Pancreas (tissue), 10 donors: ENCODE measurements around the gene RBSN. TPM values are rescaled to one million over a fixed set of nuclear protein-coding genes. Genes with fewer than 3 reads are reported as not detected.

Source experiments
- ATAC-seq, 4 donors: fragments of 200-7000 bp; cut with Tn5 transposase; one replicate each; pipeline versions ENCODE4 v1.8.0 to v1.9.1; 2020; ENCODE audit warnings: mild to moderate bottlenecking in 4 of 4, moderate library complexity in 4 of 4
- DNase-seq, 6 donors: peaks; one replicate each; pipeline ENCODE4 v3.0.0-alpha.2; 2020
- FAIRE-seq: peaks from 2 replicates; lab custom pipeline; 2012; peaks lifted over from hg19 to GRCh38; lab: Jason Lieb, UNC
- H3K27ac ChIP-seq, 4 donors: fragments of 200-600 bp; sonication (generic); 1 replicate in 3 of 4; 2 replicates in 1 of 4; pipeline versions ENCODE4 v1.5.0 to v1.8.0; 2020
- H3K27me3 ChIP-seq, 4 donors: fragments of 200-600 bp; one replicate each; pipeline ENCODE4 v1.8.0; 2021
- H3K36me3 ChIP-seq, 3 donors: fragments of 200-600 bp; sonication (generic) in 1 of 3; one replicate each; pipeline versions ENCODE4 v1.5.0 to v1.8.0; 2020 to 2021
- H3K4me1 ChIP-seq, 3 donors: fragments of 200-600 bp; one replicate each; pipeline ENCODE4 v1.8.0; 2021
- H3K4me3 ChIP-seq, 4 donors: fragments of 200-600 bp; sonication (generic) in 2 of 4; one replicate each; pipeline versions ENCODE4 v1.5.0 to v1.8.0; 2020 to 2021
- H3K9me3 ChIP-seq, 4 donors: fragments of 200-600 bp; one replicate each; pipeline ENCODE4 v1.8.0; 2021
- WGBS, 2 donors: extraction: QIAGEN DNeasy Blood & Tissue Kit; methylation state at CpG; one replicate each; pipeline ENCODE4 v1.1.7; 2013; 5-methylcytosine and 5-hydroxymethylcytosine counted together
- intact Hi-C, 3 donors: fragments of 100-400 bp; cut with DNase I; formaldehyde crosslinking; loops; one replicate each; pipeline versions ENCODE4 v1.11.1 to v1.14.2; 2022
- polyA plus RNA-seq, 2 donors: library from polyadenylated mRNA; stranded (reverse); fragments of 200-250 nt; gene quantifications; one replicate each; pipeline ENCODE4 v1.2.3, GENCODE V29; 2013
- total RNA-seq, 6 donors: library from RNA; stranded (reverse); fragmentation: NEBNext Ultra II Directional in 4 of 6; extraction: Animal tissue kit (Norgen Biotek cat#: 25700) in 4 of 6; gene quantifications; one replicate each; pipeline versions ENCODE4 v1.2.1 to v1.2.4, GENCODE V29; 2021 to 2023
- TF ChIP-seq, protein P1 (sequence below), 4 donors: fragments of 200-600 bp; sonication (generic) in 3 of 4; IDR thresholded peaks; one replicate each; pipeline versions ENCODE4 v1.5.0 to v1.8.0; 2021; ENCODE audit warnings: antibody characterized with exemption in 4 of 4
- donor health status: healthy with polysubstance abuse.
- donor health status: DM: no; HTN: no; CAD: no; lungs with moderate emphysema.
- donor health status: DM: no; HTN: no; CAD: no.
- donor health status: control.
- donor health status: control.
- donor health status: Bipolar disorder and iron deficiency.
- donor health status: DM: yes; HTN: yes; CAD: no.
- donor health status: DM: no; HTN: no; CAD: no.
- donor health status: DM: no; HTN: no; CAD: no.
- donor health status: DM: yes; HTN: yes; CAD: no.

Gene RBSN
- total and polyA plus RNA-seq, 8 donors: 5.7 to 10.9 (median 8.5) TPM

DNA sequence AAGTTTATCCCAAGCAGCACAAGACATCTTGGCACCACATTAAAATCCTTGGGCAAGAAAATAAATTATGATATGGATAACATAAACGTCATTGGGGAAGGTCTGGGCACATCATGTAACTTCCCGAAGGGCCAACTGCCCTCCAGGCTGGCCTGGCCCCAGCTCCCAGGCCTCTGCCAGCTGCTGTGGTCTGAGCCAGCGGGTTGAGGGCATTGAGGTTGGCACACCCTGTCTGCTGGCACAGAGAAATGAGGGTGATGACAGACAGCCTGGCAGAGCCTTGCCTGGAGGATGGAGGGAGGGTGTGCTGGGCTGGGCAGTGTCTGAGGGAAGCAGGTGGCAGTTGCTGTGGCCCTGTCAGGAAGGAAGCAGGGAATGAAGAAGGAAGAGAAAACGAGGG, 3.3 kb upstream of the RBSN start:
- Histone ChIP-seq H3K36me3 (no peaks in the 10 kb centered on the region), H3K4me3 (no peak overlapping the region), H3K9me3 (no peaks in the 10 kb centered on the region), H3K27ac (peak overlapping the region in 1 of 4 donors; percentile 37), H3K4me1 (peaks cover 0 to 13% (median 3%) of the 10 kb centered on the region in 3 donors), H3K27me3 (no peaks in the 10 kb centered on the region)
- FAIRE-seq: no peak
- TF ChIP-seq, protein P1, sequence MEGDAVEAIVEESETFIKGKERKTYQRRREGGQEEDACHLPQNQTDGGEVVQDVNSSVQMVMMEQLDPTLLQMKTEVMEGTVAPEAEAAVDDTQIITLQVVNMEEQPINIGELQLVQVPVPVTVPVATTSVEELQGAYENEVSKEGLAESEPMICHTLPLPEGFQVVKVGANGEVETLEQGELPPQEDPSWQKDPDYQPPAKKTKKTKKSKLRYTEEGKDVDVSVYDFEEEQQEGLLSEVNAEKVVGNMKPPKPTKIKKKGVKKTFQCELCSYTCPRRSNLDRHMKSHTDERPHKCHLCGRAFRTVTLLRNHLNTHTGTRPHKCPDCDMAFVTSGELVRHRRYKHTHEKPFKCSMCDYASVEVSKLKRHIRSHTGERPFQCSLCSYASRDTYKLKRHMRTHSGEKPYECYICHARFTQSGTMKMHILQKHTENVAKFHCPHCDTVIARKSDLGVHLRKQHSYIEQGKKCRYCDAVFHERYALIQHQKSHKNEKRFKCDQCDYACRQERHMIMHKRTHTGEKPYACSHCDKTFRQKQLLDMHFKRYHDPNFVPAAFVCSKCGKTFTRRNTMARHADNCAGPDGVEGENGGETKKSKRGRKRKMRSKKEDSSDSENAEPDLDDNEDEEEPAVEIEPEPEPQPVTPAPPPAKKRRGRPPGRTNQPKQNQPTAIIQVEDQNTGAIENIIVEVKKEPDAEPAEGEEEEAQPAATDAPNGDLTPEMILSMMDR (IDR thresholded peaks at IDR 0.05): no peak
- intact Hi-C loops: no loop called here
- peak; percentile 50 to 87 (median 73) for DNase-seq
- ATAC-seq: peak; percentile 40 to 68 (median 52)
- 18 to 21% methylated on average over 4 of the region's 4 CpGs for WGBS, 2 donors

GRCh38 chr3:15099364-15100098, 583 bp upstream of the RBSN start:
- intact Hi-C loops: no loop called here
- 10 to 14% methylated on average over 19 of the region's 19 CpGs for WGBS, 2 donors
- no peak for FAIRE-seq

GRCh38 chr3:15097891-15098290, 1.1 kb downstream of the RBSN start:
- DNase-seq (no peak), FAIRE-seq (no peak), ATAC-seq (no peak)
- Histone ChIP-seq H3K9me3 (no peaks in the 10 kb centered on the region), H3K27me3 (no peaks in the 10 kb centered on the region), H3K4me3 (peak overlapping the region in 3 of 4 donors; percentile 64 to 86 (median 73)), H3K27ac (no peak overlapping the region), H3K36me3 (peaks cover 0 to 21% (median 0%) of the 10 kb centered on the region in 3 donors), H3K4me1 (peaks cover 0 to 11% (median 3%) of the 10 kb centered on the region in 3 donors)
- 43 to 47% methylated on average over 6 of the region's 6 CpGs for WGBS, 2 donors
- TF ChIP-seq, protein P1 (IDR thresholded peaks at IDR 0.05): no peak
- intact Hi-C loops: no loop called here

More at GRCh38 chr3:15099364-15100098, 583 bp upstream of the RBSN start:
- Histone ChIP-seq H3K27ac (peak overlapping the region in 3 of 4 donors; percentile 56 to 70 (median 59)), H3K36me3 (peaks cover 0 to 14% (median 0%) of the 10 kb centered on the region in 3 donors), H3K4me3 (peak overlapping the region; percentile 64 to 86 (median 79)), H3K9me3 (no peaks in the 10 kb centered on the region), H3K27me3 (no peaks in the 10 kb centered on the region), H3K4me1 (peaks cover 0 to 13% (median 3%) of the 10 kb centered on the region in 3 donors)
- peak in 2 of 6 donors; percentile 9 to 28 for DNase-seq
- ATAC-seq: peak; percentile 37 to 58 (median 46)
- TF ChIP-seq, protein P1 (IDR thresholded peaks at IDR 0.05): no peak

- no peaks in the 10 kb centered on the region for H3K9me3 ChIP-seq
- H3K4me1 ChIP-seq: peaks cover 0 to 7% (median 3%) of the 10 kb centered on the region in 3 donors
- no peak for DNase-seq
- 87% methylated on average over 3 of the region's 3 CpGs for WGBS, 2 donors
- FAIRE-seq: no peak
- intact Hi-C loops: no loop called here
- no peak overlapping the region for H3K4me3 ChIP-seq
- H3K27me3 ChIP-seq: no peaks in the 10 kb centered on the region
- ATAC-seq: no peak
- H3K36me3 ChIP-seq: peaks cover 0 to 21% (median 0%) of the 10 kb centered on the region in 3 donors
- TF ChIP-seq, protein P1 (IDR thresholded peaks at IDR 0.05): no peak
- no peak overlapping the region for H3K27ac ChIP-seq
Measured at GRCh38 chr3:15096046-15096445, 2.9 kb downstream of the RBSN start.
